HG03460 (cell line): ENCODE data around the gene EFNA1.
"Not testable (repeated sequence)": the region's sequence is repeated elsewhere in the genome, so short reads cannot be mapped to it uniquely, and the experiment has no call there.

Experiments
- ATAC-seq: cut with Tn5 transposase; IDR thresholded peaks from one replicate; pipeline ENCODE4 v1.9.1; 2021; ENCODE audit not compliant: unreplicated experiment

Gene EFNA1

GRCh38 chr1:155092131-155092530 lies 35.5 kb upstream of the EFNA1 start:
- ATAC-seq, result no peak

- ATAC-seq, result no peak
These were observed 35.0 kb upstream of the EFNA1 start for GRCh38 chr1:155092641-155093040.

GRCh38 chr1:155093911-155094621 lies 33.6 kb upstream of the EFNA1 start:
- ATAC-seq, result no peak

- no peak for ATAC-seq
These were observed 33.1 kb upstream of the EFNA1 start for GRCh38 chr1:155094622-155094948.

GRCh38 chr1:155099331-155099730 lies 28.3 kb upstream of the EFNA1 start:
- no peak for ATAC-seq

- no peak for ATAC-seq
These were observed 24.4 kb upstream of the EFNA1 start for GRCh38 chr1:155103325-155103724.

- no peak for ATAC-seq
These were observed 22.8 kb upstream of the EFNA1 start for GRCh38 chr1:155104605-155105534.

- ATAC-seq, result no peak
These were observed 22.1 kb upstream of the EFNA1 start for GRCh38 chr1:155105604-155106011.

GRCh38 chr1:155106862-155107261 lies 20.8 kb upstream of the EFNA1 start:
- ATAC-seq, result no peak

GRCh38 chr1:155107309-155108264 lies 20.1 kb upstream of the EFNA1 start:
- ATAC-seq, result no peak

- ATAC-seq, result no peak
These were observed 19.4 kb upstream of the EFNA1 start for GRCh38 chr1:155108296-155108695.

- ATAC-seq, result no peak
These were observed 17.3 kb upstream of the EFNA1 start for GRCh38 chr1:155110381-155110780.

GRCh38 chr1:155110826-155111225 lies 16.9 kb upstream of the EFNA1 start:
- no peak for ATAC-seq

GRCh38 chr1:155113450-155113980 lies 14.2 kb upstream of the EFNA1 start:
- no peak for ATAC-seq

- no peak for ATAC-seq
These were observed 11.4 kb upstream of the EFNA1 start for GRCh38 chr1:155116113-155116764.

- ATAC-seq, result no peak
These were observed 10.1 kb upstream of the EFNA1 start for GRCh38 chr1:155117610-155118009.

GRCh38 chr1:155118090-155118489 lies 9.6 kb upstream of the EFNA1 start:
- not testable (repeated sequence) for ATAC-seq

- no peak for ATAC-seq
These were observed 7.4 kb upstream of the EFNA1 start for GRCh38 chr1:155120253-155120652.

- no peak for ATAC-seq
These were observed 6.4 kb upstream of the EFNA1 start for GRCh38 chr1:155121249-155121648.

- no peak for ATAC-seq
These were observed 5.4 kb upstream of the EFNA1 start for GRCh38 chr1:155122308-155122707.
